Measurements from ENCODE around the gene SLC25A40. TPM values are rescaled to one million over a fixed set of nuclear protein-coding genes. Genes with fewer than 3 reads are reported as not detected.

SLC25A40 gene
- total RNA-seq, 1 experiment from 2014 or later: 5.9 TPM

- DNase-seq (ENCODE audit: low spot score): no peak
Measured at GRCh38 chr7:87784424-87784823, 91.7 kb downstream of the SLC25A40 start.

Other genes starting within 250 kb of the SLC25A40 start
- gene RUNDC3B, start 248.0 kb downstream of the SLC25A40 start, total RNA-seq (2014; rRNA removed; shearing (Covaris generic)): not detected in 2 replicates
- gene DBF4, start 133 bp upstream of the SLC25A40 start, total RNA-seq (2014; rRNA removed; shearing (Covaris generic)): 44.5 and 48.2 TPM in 2 replicates
- 10.4 and 12.3 TPM in 2 replicates for gene ADAM22, start 57.9 kb upstream of the SLC25A40 start, total RNA-seq (2014; rRNA removed; shearing (Covaris generic))

Measured in HT-29 (cell line).